ENCODE data around the gene MDH1.

MDH1 gene

DNA sequence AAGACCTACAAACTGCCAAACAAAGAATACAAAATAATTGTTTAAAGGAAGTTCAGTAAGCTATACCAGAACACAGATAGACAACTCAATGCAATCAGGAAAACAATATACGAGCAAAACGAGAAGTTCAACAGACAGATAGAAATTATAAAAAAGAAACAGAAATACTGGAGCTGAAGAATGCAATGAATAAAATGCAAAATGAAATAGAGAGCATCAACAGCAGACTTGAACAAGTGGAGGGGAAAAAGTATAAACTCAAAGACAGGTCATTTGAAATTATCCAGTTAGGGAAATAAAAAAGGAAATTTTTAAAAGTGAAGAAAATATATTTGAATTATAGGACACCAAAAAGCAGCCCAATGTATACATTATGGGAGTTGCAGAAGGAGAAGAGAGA lies 43.6 kb downstream of the MDH1 start:
- no peak for DNase-seq (ENCODE audit: low spot score)

DNA sequence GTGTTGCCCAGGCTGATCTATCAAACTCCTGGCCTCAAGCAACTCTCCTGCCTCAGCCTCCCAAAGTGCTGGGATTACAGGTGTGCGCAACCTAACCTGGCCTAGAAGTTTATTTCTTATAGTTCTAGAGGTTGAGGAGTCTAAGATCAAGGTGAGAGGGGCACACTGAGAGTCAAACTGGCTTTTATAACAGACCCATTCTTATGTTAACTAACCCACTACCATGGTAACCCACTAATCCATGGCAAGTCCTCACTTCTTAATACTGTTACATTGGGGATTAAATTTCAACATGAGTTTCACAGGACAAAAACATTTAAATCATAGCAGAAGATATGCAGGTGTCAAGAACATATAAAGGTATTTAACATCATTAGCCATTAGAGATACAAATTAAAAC lies 50.6 kb downstream of the MDH1 start:
- DNase-seq (ENCODE audit: low spot score): no peak

DNA sequence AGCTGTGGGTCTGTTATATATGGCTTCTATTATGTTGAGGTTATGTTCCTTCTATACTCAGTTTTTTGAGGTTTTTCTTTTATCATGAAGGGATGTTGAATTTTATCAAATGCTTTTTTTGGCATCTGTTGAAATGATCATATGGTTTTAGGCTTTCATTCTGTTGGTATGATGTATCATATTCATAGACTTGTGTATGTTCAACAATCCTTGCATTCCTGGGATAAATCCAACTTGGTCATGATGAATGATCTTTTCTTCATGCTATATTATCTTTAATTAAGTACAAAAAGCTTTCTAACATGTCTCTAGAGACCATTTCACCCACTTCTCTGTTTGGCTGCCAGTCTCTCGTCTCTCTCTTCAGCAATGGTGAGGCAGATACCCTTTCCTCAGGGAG lies 54.2 kb downstream of the MDH1 start:
- DNase-seq (ENCODE audit: low spot score): no peak

DNA sequence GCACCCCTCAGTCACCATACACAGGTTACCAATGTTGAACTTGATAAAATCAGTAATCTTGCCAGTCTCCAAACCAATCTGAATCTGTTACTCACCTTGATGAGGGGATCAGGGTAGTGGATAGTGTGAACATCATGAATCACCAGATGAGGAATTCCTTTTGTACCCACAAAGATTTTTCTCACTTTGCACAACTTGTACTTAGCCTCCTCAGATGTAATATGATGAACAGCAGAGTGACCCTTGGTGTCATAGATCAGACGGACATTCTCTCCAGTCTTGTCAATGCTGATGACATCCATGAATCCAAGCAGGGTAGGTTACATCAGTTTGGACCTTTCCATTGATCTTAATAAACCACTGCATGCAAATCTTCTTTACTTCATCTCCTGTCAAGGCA lies 54.7 kb downstream of the MDH1 start:
- no peak for DNase-seq (ENCODE audit: low spot score)

DNA sequence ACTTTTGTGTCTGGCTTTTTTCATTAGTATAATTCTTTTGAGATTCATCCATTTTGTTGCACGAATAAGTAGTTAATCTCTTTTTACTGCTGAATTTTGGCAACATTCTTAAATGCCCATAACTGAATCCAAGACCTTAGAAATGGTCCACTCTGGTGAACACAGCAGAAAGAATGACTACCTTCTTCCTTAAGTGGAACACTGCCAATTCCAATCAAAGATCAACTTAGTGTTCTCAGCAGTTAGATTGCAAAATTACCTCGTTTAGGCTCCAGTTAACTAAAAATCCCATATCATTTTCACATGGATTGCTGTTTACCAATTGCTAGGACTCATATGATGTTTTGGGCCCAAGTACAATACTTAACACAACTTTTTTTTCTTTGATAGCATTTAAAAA lies 59.9 kb downstream of the MDH1 start:
- DNase-seq (ENCODE audit: low spot score): no peak

DNA sequence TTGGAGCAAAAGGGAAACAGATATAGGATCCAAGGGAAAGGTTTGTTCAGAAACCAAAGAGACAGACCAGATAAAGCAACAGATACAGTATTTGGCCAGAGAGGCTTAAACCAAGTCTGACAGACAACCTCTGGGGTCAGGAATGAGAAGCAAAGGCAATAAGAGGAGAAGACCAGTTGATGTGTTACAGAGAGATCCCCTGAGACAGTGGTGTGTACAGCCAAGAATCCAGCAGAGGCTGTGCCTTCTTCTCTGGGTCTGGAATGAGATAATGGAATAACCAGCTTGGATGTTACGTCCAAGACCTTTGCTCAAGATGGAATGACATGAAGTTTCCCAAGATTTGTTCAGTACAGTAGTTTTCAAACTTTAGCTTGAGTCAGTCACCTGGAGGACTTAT lies 61.1 kb downstream of the MDH1 start:
- no peak for DNase-seq (ENCODE audit: low spot score)

DNA sequence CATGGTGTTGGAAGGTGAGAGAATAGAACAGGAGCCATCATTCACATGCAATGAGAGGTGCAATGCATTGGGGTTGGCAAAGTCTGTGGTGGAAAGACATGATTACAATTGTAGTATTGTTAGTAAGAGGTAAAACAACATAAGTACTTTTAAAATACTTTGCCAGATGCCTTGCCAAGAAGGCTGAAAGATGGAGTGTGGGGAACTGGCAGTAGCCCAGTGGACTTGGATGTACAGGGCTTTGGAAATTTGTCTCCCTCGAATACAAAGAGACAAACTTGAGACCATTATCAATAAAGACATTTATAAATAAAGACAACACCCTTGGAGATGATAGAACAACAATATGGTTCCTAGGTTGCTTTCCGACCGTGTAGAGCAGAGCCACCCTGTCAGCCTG lies 62.0 kb downstream of the MDH1 start:
- DNase-seq (ENCODE audit: low spot score): no peak

DNA sequence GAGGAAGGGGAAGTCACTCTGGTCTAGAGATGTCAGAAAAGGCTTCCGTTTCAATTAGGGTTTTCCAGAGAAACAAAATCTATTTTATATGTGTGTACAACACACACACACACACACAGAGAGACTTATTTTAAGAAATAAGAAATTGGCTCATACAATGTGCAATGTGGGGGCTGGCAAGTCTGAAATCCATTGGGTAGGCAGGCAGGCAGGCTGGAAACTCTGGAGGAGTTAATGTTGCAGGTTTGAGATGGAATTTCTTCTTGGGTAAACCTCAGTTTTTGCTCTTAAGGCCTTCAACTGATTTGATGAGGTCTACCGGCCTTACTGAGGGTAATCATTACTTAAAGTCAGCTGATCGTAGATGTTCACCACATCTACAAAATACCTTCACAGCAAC lies 62.6 kb downstream of the MDH1 start:
- no peak for DNase-seq (ENCODE audit: low spot score)

DNA sequence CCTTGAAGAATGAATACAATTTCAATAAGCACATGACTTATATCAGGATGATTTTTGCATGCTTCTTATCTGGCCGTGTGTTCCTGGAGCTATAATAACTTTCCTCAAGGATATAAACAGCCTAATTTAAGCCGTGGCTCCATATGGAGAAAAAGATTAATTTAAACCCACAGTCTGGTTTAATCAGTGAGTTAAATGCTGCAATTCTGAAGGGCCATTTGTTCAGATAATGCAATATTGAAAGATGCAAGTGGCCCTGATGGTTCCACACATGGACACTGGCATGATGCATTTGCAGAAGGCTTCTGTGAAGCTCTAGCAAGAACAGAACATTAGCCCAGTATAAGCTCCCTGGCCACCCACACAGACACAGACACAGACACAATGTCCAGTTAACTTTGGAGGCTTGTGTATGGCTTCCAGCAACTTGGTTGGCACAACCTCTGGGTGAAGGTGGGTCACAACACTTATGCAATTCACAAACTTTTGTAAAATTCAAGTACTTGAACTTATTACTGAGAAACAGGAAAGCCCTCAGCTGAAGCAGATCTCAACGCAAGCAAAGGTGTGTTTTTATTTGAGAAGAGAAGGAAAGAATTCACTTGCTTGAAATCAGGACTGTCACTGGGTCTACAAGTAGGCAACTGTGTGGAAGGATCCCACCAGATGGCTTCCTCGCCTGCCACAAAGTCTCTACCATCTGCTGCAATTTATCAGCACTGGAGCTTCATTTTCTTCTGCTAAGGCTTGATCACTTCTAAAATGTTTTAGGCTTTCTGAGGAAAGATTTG lies 63.3 kb downstream of the MDH1 start:
- DNase-seq (ENCODE audit: low spot score): no peak

DNA sequence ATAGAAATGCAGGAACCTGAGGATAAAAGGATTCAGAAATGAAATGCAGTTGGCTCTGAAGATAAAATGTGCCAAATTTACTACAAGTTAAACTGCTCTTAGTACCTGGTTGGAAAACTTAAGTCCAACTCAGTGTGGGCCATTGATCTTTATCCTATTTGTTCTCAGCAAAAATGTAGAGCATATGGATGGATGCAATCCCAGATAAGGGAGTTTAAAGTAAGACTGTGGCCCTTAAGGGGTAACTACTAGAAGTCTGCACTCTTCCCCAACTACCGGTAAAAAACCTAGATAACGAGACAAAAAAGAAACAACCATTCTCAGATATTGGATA lies 63.9 kb downstream of the MDH1 start:
- DNase-seq (ENCODE audit: low spot score): no peak

DNA sequence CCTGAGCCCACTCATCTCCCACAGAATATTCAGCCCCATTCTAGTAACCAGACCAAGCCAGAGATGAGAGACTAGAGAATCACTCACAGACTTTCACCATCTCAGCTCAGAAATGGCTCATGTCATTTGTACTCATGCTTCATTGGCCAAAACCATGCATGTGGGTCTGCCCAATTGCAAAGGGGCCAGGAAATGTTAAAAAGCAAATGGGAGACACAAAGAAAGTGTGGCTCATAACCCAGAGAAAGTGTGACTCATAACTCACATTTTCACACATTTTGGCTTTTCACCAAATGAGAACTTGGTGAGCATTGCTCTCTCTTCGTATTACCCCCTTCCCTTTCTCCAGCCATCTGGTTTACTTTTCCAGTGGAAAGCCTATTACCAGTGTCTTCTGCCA lies 66.2 kb downstream of the MDH1 start:
- no peak for DNase-seq (ENCODE audit: low spot score)
